Stimulated activated CD4-positive, alpha-beta T cell treated with anti-CD3 and anti-CD28 coated beads, Interleukin-15, amount 100 ng/mL, for 48 hours (primary cell): ENCODE results near the gene GABRB1.
A peak's percentile ranks its signal among the peaks of the same experiment; 100 is the strongest.

Experiments
- DNase-seq, 2 donors: peaks; one replicate each; pipeline ENCODE4 v3.0.0-alpha.2; 2020; ENCODE audit warnings: low read depth in 2 of 2

GABRB1 gene

GRCh38 chr4:47383829-47384427 is 352.6 kb downstream of the GABRB1 start:
- DNase-seq: no peak

- DNase-seq: no peak
These were observed 354.8 kb downstream of the GABRB1 start for GRCh38 chr4:47386146-47386545.

DNA sequence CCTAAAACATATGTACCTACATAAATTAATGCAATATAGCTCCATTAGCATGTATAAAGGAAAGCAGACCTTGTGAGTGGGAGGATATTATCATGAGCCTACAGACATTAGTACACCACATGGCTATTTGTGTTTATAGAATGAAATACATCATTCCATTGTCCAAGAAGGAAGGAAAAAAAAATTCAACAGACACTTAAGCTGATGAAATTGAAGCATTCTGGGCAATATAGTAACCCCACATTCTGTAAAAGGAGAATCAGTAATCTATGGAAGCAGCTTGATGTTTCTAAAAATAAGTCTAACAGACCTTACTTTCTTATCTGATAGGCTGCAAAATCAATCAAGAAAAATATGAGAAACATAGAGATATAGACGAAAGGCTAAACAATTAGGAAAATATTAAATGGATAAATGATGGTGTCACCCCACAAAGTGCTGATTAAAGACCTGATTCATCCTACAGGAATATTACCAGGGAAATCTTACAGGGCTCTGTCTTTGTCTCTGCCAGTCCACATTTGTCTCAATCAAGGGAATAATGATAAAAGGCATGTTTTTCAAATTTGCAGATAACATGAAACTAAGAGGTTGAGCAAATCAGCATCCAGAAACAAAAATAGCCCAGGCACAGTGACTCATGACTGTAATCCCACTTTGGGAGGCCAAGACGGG is 355.3 kb downstream of the GABRB1 start:
- DNase-seq: no peak

DNA sequence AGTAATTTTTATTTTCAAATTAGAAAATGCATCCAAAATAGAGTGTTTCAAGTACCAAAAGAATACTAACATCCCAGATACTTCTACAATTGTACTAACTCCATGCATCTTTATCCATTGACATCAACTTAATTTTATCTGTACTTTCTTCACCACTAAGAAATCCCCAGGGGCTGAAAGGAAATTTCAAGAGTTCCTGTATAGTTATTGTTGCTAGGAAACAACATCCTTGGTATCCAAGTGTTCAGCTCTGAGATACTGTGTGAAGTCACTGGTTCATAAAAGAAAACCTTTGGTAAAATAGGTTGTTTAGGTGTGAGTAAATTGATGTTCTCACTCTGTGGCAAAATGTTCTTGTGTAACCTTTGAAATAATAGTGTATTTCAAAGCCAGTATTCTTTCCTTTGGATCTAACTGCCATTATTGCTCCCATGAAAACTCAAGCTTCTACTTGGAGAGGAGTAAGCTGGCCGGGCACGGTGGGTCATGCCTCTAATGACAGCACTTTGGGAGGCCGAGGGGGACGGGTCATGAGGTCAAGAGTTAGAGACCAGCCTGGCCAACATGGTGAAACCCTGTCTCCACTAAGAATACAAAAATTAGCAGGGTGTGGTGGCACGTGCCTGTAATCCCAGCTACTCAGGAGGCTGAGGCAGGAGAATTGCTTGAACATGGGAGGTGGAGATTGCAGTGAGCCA is 359.2 kb downstream of the GABRB1 start:
- DNase-seq: no peak

DNA sequence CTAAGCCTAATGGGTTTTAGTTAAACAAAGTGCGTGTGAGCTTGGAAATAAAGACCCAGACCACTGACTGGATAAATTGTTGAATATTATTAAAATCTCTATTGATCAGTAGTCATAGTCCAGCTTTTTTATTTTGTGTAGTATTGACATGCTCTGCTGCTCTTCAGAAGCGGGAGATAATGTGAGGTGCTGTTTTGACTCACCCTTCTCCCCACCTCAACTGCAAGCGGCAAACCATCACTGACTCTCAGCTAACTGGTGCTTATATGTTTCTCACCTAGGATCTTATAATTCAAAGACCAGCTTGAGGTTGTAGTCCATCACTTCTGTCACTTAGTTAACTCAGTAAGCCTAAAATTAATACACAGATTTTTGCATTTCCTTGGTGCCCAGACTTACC is 359.9 kb downstream of the GABRB1 start:
- no peak for DNase-seq

- DNase-seq: no peak
These were observed 375.0 kb downstream of the GABRB1 start for GRCh38 chr4:47406408-47406807.

- DNase-seq: no peak
These were observed 378.9 kb downstream of the GABRB1 start for GRCh38 chr4:47410271-47410670.

DNA sequence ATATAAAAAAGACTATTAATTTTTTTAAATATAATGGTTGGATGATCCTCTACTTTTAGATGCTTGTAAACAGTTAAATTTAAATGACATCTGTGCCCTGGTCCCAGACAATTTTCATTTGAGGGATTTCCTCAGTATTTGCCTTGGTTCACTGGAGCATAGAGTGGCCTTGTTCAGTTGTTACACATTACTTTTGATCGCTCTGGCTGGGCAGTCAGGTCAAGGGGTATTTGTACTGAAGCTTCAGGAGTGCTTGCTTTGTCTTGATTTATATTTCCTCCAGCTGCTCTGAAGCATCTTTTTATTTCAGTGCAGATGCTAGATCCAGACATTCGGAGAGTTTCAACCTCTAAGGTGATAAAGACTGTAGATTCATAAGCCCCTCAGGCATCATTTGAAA is 382.2 kb downstream of the GABRB1 start:
- no peak for DNase-seq

- no peak for DNase-seq
These were observed 384.4 kb downstream of the GABRB1 start for GRCh38 chr4:47415719-47416118.

GRCh38 chr4:47418147-47418546 is 386.8 kb downstream of the GABRB1 start:
- no peak for DNase-seq

DNA sequence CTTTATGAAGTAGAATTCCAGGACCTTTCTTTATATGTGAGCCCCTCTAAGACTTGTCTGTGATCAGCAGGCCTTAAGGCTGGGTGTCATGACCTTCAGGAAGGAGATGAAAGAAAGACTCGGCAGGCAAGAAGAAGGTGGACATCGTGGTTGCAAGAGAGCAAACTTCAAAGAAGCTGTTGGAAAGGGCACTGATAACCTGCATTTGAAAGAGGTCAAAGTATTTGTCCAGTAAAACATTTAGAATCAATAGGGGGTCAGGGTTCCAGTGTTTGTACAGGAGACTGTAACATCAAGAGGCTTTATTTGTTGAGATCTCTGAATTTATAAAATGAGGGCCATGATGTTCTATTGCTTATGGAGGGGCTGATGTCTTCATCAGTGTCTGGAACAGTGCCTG is 387.9 kb downstream of the GABRB1 start:
- DNase-seq: no peak

- no peak for DNase-seq
These were observed 394.3 kb downstream of the GABRB1 start for GRCh38 chr4:47425628-47426027.

DNA sequence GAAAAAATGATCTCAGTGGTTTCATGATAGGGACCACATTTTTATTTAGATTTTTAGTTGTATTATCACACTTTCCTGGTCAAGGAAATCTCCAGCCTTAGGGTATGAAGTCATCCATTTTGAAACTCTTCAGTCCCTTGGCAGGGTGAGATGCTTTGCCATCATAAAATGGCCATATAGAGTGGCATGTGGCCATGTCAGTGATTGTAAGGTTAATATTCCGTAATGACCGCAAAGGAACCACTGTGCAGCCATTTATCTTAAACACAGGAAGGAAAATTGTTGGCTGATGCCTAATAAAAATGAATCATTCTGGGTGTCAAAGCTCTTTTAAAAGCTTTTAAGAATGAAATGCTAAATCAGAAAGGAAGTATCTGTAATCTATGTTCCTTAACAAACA is 396.6 kb downstream of the GABRB1 start:
- DNase-seq: no peak

DNA sequence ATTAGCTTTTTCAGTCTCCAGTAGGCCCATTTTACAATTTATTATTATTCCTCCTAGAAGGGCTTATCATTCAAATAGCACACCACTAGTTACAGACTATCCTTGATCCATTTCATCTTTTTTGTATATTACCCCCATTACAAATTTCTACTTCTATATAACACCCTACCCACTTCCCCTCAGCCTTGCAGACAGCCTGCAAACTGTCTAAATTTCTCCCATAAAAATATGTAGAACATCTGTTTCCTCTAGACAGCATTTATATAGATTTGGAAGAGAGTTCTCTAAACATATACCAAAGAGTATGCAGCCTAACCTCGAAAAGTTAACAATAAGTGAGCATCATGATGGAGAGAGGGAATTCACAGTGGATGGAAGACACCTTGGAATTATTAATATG is 401.4 kb downstream of the GABRB1 start:
- no peak for DNase-seq

DNA sequence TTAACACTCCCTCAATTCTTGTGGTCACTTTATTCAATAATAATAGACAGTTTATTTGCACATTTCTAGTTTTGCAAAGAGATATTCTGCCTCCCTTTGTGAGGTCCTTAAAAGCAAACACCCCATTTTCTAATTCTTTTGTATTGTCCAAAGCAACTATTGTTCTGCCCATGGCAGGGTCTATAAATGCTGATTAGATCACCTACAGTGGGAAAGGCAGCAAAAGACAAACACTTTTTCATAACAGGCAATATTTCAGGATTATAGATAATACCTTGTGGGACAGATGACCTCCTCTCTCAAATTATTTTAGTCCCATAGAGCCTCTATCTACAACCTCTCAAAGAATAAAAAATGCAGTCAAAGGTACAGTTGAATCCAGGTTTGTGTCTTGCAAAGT is 403.6 kb downstream of the GABRB1 start:
- no peak for DNase-seq

- DNase-seq: no peak
These were observed 411.6 kb downstream of the GABRB1 start for GRCh38 chr4:47442980-47443379.

- DNase-seq: no peak
These were observed 412.7 kb downstream of the GABRB1 start for GRCh38 chr4:47444031-47444430.

- DNase-seq: no peak
These were observed 420.3 kb downstream of the GABRB1 start for GRCh38 chr4:47451657-47452056.

- no peak for DNase-seq
These were observed 431.4 kb downstream of the GABRB1 start for GRCh38 chr4:47462799-47463234.

DNA sequence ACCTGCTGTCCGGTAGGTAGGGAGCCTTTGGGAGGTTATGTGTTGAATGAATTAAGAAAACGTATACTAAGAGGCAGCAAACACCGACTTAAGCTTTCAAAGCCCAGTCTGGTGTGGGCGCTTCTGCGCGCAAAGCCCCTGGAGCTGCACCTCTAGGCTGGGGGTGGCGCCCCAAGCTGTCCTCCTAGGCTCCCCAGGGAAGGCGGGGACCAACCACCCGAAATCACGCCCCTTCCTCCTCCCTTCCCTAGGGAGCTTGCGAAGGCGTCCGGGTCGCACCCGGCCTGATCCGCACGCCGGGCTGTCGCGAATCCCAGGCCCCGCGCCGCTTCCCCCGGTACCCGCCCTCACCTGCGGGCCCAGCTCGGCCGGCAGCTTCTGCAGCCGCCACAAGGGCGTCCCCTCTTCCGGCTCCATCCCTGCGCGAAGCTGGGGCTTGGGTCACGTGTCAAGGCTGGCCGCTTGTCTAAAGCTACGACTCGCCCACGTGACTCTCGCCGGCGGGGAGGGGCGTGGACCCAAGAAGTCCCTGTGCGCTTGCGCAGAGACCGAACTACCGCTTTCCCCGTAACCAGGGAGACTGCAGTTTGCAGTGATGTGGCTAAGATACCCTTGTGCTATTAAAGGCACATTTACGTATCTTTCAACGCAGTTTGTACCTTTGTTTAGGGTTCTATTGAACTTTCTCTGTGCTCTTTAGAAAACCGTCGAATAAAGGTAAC is 432.0 kb downstream of the GABRB1 start, which contains the start of gene COMMD8:
TSS of gene COMMD8 (minus strand) at position 468 of the 722 bp plus-strand sequence. CDS start at position 417, 51 bp downstream.
- DNase-seq: peak; percentile 95 to 96

DNA sequence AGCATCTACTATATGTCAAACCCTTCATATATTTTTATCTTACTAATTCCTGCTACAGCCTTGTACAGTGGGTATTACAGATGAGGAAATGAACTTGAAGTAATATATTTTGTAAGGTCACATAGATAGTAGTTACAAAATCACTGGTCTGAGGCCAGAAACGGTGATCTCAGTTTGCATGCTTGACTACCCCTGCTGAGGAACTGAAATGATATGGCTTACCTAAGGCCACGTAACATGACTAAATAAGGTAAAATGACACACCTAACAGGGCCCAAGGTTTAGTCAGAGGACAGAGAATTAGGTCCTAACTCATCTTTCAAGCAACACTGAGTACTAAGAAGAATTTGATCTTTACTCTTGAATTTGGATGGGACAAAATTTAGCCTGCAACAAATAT is 433.6 kb downstream of the GABRB1 start:
- DNase-seq: no peak

GRCh38 chr4:47466056-47466785 is 434.9 kb downstream of the GABRB1 start:
- no peak for DNase-seq
